Tibial nerve (tissue), 4 donors: ENCODE results near the gene PCYOX1L.

ENCODE experiments used
- CTCF ChIP-seq, 5 experiments: fragments of 200-600 bp in 3 of 5; fragments of 450-650 bp in 2 of 5; sonication (generic) in 3 of 5; IDR thresholded peaks; one replicate each; pipeline ENCODE4 v1.5.1; 2016 to 2019; ENCODE audit warnings: antibody characterized with exemption in 5 of 5, mild to moderate bottlenecking in 3 of 5, moderate library complexity in 2 of 5
- EP300 ChIP-seq, 2 donors: sonication (generic); formaldehyde crosslinking; IDR thresholded peaks; one replicate each; pipeline ENCODE4 v1.6.1; 2017; ENCODE audit warnings: antibody characterized with exemption in 2 of 2, mild to moderate bottlenecking in 1 of 2
- POLR2A ChIP-seq, 2 donors: fragments of 450-650 bp; IDR thresholded peaks; one replicate each; pipeline ENCODE4 v1.6.1; 2017; ENCODE audit warnings: antibody characterized with exemption in 2 of 2, mild to moderate bottlenecking in 2 of 2, moderate library complexity in 2 of 2

- no peak for TF ChIP-seq CTCF (IDR thresholded peaks at IDR 0.05)
- TF ChIP-seq POLR2A (IDR thresholded peaks at IDR 0.05), result no peak
- no peak for TF ChIP-seq EP300 (IDR thresholded peaks at IDR 0.05)
Measured at GRCh38 chr5:149324641-149325040, 33.2 kb upstream of the PCYOX1L start.
